Measurements from ENCODE around the gene P2RX4.

Gene P2RX4

DNA sequence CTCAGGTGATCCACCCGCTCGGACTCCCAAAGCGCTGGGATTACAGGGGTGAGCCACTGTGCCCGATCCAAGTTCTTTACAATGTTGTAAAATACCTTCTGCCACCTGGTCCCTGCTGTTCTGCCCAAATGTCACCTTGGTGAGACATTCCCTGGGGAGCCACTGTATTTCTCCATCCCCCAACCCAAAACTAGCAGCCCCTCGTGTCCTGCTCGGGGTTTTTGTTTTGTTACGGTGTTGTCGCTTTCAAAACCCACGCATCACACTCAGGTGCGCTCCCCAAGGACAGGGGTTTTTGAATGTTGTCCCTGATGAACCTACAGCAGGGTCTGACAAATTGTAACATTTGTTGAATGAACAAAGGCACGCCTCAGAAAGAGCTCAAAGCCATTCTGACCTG is 49.1 kb downstream of the P2RX4 start:
- TF ChIP-seq, protein P1, sequence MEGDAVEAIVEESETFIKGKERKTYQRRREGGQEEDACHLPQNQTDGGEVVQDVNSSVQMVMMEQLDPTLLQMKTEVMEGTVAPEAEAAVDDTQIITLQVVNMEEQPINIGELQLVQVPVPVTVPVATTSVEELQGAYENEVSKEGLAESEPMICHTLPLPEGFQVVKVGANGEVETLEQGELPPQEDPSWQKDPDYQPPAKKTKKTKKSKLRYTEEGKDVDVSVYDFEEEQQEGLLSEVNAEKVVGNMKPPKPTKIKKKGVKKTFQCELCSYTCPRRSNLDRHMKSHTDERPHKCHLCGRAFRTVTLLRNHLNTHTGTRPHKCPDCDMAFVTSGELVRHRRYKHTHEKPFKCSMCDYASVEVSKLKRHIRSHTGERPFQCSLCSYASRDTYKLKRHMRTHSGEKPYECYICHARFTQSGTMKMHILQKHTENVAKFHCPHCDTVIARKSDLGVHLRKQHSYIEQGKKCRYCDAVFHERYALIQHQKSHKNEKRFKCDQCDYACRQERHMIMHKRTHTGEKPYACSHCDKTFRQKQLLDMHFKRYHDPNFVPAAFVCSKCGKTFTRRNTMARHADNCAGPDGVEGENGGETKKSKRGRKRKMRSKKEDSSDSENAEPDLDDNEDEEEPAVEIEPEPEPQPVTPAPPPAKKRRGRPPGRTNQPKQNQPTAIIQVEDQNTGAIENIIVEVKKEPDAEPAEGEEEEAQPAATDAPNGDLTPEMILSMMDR (IDR thresholded peaks at IDR 0.05; ENCODE audit: control insufficient read depth, insufficient read depth, low read depth, low read length, missing control alignments): no peak
- no peak overlapping the region for H3K4me3 ChIP-seq (ENCODE audit: control insufficient read depth, low read depth, low read length)
- no peak for DNase-seq (ENCODE audit: low read depth)

- no peak overlapping the region for H3K4me3 ChIP-seq (ENCODE audit: control insufficient read depth, low read depth, low read length)
- DNase-seq (ENCODE audit: low read depth): no peak
- TF ChIP-seq, protein P1 (IDR thresholded peaks at IDR 0.05; ENCODE audit: control insufficient read depth, insufficient read depth, low read depth, low read length, missing control alignments): no peak
Observed at GRCh38 chr12:121260091-121260490, 50.2 kb downstream of the P2RX4 start.

- TF ChIP-seq, protein P1 (IDR thresholded peaks at IDR 0.05; ENCODE audit: control insufficient read depth, insufficient read depth, low read depth, low read length, missing control alignments): no peak
- DNase-seq (ENCODE audit: low read depth): no peak
- no peak overlapping the region for H3K4me3 ChIP-seq (ENCODE audit: control insufficient read depth, low read depth, low read length)
Observed at GRCh38 chr12:121261398-121261797, 51.5 kb downstream of the P2RX4 start.

- no peak overlapping the region for H3K4me3 ChIP-seq (ENCODE audit: control insufficient read depth, low read depth, low read length)
- no peak for DNase-seq (ENCODE audit: low read depth)
- TF ChIP-seq, protein P1 (IDR thresholded peaks at IDR 0.05; ENCODE audit: control insufficient read depth, insufficient read depth, low read depth, low read length, missing control alignments): no peak
Observed at GRCh38 chr12:121263206-121263935, 53.4 kb downstream of the P2RX4 start.

DNA sequence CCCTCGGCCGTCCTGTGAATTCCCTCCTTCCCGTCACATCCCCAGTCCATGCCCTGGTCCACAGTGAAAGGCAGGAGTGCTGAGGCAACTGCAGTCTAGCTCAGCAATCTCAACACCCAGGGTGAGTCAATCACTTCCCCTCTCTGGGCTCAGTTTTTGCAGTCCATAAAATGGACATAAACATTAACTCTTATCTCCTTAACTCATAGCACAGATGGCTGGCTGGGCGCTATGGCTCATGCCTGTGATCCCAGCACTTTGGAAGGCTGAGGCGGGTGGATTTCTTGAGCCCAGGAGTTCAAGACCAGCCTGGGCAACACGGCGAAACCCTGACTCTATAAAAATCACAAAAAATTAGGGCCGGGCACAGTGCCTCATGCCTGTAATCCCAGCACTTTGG is 54.2 kb downstream of the P2RX4 start:
- TF ChIP-seq, protein P1 (IDR thresholded peaks at IDR 0.05; ENCODE audit: control insufficient read depth, insufficient read depth, low read depth, low read length, missing control alignments): no peak
- no peak overlapping the region for H3K4me3 ChIP-seq (ENCODE audit: control insufficient read depth, low read depth, low read length)
- no peak for DNase-seq (ENCODE audit: low read depth)

GRCh38 chr12:121264951-121265515 is 55.1 kb downstream of the P2RX4 start:
- DNase-seq (ENCODE audit: low read depth): no peak
- TF ChIP-seq, protein P1 (IDR thresholded peaks at IDR 0.05; ENCODE audit: control insufficient read depth, insufficient read depth, low read depth, low read length, missing control alignments): no peak
- no peak overlapping the region for H3K4me3 ChIP-seq (ENCODE audit: control insufficient read depth, low read depth, low read length)
